Dedifferentiated amniotic fluid mesenchymal stem cell (primary cell): ENCODE results near the gene EPHA2.
"Not testable (repeated sequence)": the region's sequence is repeated elsewhere in the genome, so short reads cannot be mapped to it uniquely, and the experiment has no call there.

ENCODE experiments used
- DNase-seq: peaks from one replicate; pipeline ENCODE4 v3.0.0-alpha.2; 2016; ENCODE audit errors: extremely low spot score

The EPHA2 gene

GRCh38 chr1:16155537-16156410, at the start of gene EPHA2:
Gene EPHA2, minus strand, starts transcription at chr1:16156069. Its CDS starts 137 bp downstream, at chr1:16155932.
- peak; percentile 83 for DNase-seq

- no peak for DNase-seq
Observed at GRCh38 chr1:16205334-16205671, 49.4 kb upstream of the EPHA2 start.

GRCh38 chr1:16204634-16205333, 48.9 kb upstream of the EPHA2 start:
- no peak for DNase-seq

- DNase-seq: no peak
Observed at GRCh38 chr1:16204216-16204615, 48.3 kb upstream of the EPHA2 start.

- DNase-seq: no peak
Observed at GRCh38 chr1:16203550-16203949, 47.7 kb upstream of the EPHA2 start.

GRCh38 chr1:16202281-16203210, 46.7 kb upstream of the EPHA2 start:
- no peak for DNase-seq

GRCh38 chr1:16199700-16200099, 43.8 kb upstream of the EPHA2 start:
- no peak for DNase-seq

- DNase-seq: no peak
Observed at GRCh38 chr1:16199157-16199501, 43.3 kb upstream of the EPHA2 start.

GRCh38 chr1:16198444-16199156, 42.7 kb upstream of the EPHA2 start:
- no peak for DNase-seq

GRCh38 chr1:16196874-16197273, 41.0 kb upstream of the EPHA2 start:
- no peak for DNase-seq

- DNase-seq: not testable (repeated sequence)
Observed at GRCh38 chr1:16196139-16196538, 40.3 kb upstream of the EPHA2 start.

- no peak for DNase-seq
Observed at GRCh38 chr1:16195518-16195905, 39.6 kb upstream of the EPHA2 start.

- DNase-seq: no peak
Observed at GRCh38 chr1:16191916-16192546, 36.2 kb upstream of the EPHA2 start.

GRCh38 chr1:16191309-16191708, 35.4 kb upstream of the EPHA2 start:
- DNase-seq: no peak

- DNase-seq: peak; percentile 47
Observed at GRCh38 chr1:16189921-16190621, 34.2 kb upstream of the EPHA2 start.

- no peak for DNase-seq
Observed at GRCh38 chr1:16189003-16189402, 33.1 kb upstream of the EPHA2 start.

GRCh38 chr1:16187748-16188401, 32.0 kb upstream of the EPHA2 start:
- DNase-seq: peak; percentile 85

- no peak for DNase-seq
Observed at GRCh38 chr1:16186655-16187235, 30.9 kb upstream of the EPHA2 start.

- no peak for DNase-seq
Observed at GRCh38 chr1:16184557-16185303, 28.9 kb upstream of the EPHA2 start.
